ENCODE results near the gene MYH6. TPM values are rescaled to one million over a fixed set of nuclear protein-coding genes. Genes with fewer than 3 reads are reported as not detected.

Gene MYH6
- total and polyA plus RNA-seq, 3 donors from 2014 or later = 0.12 to 0.44 (median 0.39) TPM

DNA sequence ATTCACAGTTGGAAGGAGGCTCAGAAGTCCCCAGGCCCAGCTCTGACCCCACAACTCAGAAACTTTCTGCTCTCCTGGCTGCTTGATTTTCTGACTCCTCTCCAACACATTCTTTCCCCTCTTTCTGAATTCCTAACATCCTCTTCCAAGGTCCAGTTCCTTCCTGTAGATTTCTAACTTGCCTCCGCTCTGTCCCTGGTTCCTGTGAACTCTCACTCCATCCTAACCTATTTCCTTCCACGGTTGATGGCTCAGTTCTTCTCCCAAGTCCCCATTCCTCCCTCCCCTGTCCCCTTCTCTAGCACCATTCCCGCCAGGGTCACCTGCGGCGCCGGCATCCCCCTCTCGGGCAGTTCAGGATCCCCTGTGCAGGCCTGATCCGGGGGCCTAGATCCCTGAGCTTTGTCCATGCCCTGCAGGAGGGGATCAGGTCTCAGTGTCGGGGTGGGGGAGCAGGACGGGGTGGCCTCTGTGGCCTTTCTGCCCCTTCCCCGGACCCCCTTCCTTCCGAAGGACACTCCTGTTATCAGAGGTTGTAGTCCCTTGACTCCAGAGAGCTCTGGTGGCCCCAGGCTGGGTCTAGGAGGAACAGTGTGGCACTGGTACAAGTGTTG, 49.4 kb downstream of the MYH6 start:
- Histone ChIP-seq H3K36me3 (ENCODE audit: low read depth, missing control alignments) (no peaks in the 10 kb centered on the region), H3K27me3 (no peaks in the 10 kb centered on the region), H3K27ac (no peak overlapping the region), H3K9me3 (no peaks in the 10 kb centered on the region), H3K4me1 (peaks cover under 1% of the 10 kb centered on the region), H3K4me3 (no peak overlapping the region)
- DNase-seq = no peak
- WGBS, 2 donors = 71 to 83% methylated on average over 12 of the region's 12 CpGs
- TF ChIP-seq POLR2A (IDR thresholded peaks at IDR 0.05) = no peak
- TF ChIP-seq, protein P1, sequence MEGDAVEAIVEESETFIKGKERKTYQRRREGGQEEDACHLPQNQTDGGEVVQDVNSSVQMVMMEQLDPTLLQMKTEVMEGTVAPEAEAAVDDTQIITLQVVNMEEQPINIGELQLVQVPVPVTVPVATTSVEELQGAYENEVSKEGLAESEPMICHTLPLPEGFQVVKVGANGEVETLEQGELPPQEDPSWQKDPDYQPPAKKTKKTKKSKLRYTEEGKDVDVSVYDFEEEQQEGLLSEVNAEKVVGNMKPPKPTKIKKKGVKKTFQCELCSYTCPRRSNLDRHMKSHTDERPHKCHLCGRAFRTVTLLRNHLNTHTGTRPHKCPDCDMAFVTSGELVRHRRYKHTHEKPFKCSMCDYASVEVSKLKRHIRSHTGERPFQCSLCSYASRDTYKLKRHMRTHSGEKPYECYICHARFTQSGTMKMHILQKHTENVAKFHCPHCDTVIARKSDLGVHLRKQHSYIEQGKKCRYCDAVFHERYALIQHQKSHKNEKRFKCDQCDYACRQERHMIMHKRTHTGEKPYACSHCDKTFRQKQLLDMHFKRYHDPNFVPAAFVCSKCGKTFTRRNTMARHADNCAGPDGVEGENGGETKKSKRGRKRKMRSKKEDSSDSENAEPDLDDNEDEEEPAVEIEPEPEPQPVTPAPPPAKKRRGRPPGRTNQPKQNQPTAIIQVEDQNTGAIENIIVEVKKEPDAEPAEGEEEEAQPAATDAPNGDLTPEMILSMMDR (IDR thresholded peaks at IDR 0.05) = no peak
- intact Hi-C loops (cut with DNase I; ENCODE audit: low total_unique reads) = no loop called here

DNA sequence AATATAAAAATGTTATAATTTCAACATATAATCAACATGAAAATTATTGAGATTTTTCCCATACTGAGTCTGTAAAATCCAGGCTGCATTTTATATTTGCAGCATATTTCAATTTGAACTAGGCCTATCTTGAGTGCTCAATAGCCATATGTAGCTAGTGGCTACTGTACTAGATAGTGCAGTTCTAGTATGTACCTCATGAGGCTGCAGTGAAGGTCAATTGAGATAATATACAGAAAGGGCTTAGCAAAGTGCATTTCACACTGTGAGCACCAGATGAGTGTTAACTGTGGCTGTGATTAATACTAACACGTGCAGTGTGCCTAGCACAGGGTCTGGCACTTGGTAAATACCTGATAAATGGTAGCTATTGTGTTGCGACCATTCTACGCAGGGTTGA, 50.0 kb downstream of the MYH6 start:
- intact Hi-C loops (cut with DNase I; ENCODE audit: low total_unique reads) = no loop called here
- H3K36me3 ChIP-seq (ENCODE audit: low read depth, missing control alignments) = no peaks in the 10 kb centered on the region
- no peak for DNase-seq
- H3K27ac ChIP-seq = no peak overlapping the region
- no peak overlapping the region for H3K4me3 ChIP-seq
- no peaks in the 10 kb centered on the region for H3K4me1 ChIP-seq
- no peaks in the 10 kb centered on the region for H3K9me3 ChIP-seq
- no peak for TF ChIP-seq POLR2A (IDR thresholded peaks at IDR 0.05)
- TF ChIP-seq, protein P1 (IDR thresholded peaks at IDR 0.05) = no peak
- no peaks in the 10 kb centered on the region for H3K27me3 ChIP-seq
- 67 to 82% methylated on average over 3 of the region's 3 CpGs for WGBS, 2 donors

DNA sequence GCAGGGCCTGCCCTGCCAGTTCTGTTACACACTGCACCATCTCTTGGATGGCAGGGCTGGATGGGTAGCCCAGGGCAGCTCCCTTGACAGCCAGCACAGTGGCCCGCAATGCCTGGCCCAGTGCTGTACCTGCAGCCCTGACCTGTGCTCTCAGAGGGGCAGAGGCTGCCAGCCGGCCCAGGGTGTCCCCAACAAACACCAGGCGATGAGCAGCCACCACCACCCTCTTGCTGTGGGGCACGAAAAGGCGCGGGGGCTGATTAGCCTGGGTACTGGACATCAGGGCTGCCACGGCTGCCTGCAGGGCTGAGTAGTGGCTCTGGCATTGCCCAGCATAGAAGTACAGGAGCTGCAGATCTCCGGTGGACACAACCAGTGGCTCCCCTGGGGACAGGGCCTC, 50.8 kb downstream of the MYH6 start:
- intact Hi-C loops (cut with DNase I; ENCODE audit: low total_unique reads) = no loop called here
- 88% methylated on average over 3 to 8 of the region's 8 CpGs for WGBS, 2 donors
- H3K36me3 ChIP-seq (ENCODE audit: low read depth, missing control alignments) = no peaks in the 10 kb centered on the region
- no peak for DNase-seq
- TF ChIP-seq, protein P1 (IDR thresholded peaks at IDR 0.05) = no peak
- TF ChIP-seq POLR2A (IDR thresholded peaks at IDR 0.05) = no peak
- no peak overlapping the region for H3K4me3 ChIP-seq
- no peaks in the 10 kb centered on the region for H3K4me1 ChIP-seq
- H3K9me3 ChIP-seq = no peaks in the 10 kb centered on the region
- H3K27me3 ChIP-seq = no peaks in the 10 kb centered on the region
- no peak overlapping the region for H3K27ac ChIP-seq

DNA sequence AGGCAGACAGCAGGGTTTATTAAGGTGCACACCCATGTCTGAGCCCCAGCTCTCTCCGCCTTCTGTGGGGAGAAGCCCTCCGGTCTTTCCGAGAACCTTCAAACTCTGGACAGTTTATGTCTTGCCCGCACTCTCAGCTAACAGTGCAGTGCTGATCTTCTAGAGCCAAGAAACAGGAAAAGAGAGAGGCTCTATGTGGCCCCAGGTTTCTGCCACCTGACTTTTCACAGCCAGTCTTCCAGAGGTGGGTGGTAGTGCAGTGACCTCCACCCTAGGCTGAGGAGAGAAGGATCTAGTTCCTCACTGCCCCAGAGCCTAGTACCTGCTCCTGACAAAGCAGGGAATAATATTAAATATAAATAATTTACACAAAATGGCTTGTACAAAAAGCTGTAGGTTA, 51.4 kb downstream of the MYH6 start:
- intact Hi-C loops (cut with DNase I; ENCODE audit: low total_unique reads) = no loop called here

More for the DNA sequence above, 51.4 kb downstream of the MYH6 start:
- DNase-seq = no peak
- Histone ChIP-seq H3K27ac (no peak overlapping the region), H3K27me3 (no peaks in the 10 kb centered on the region), H3K36me3 (ENCODE audit: low read depth, missing control alignments) (no peaks in the 10 kb centered on the region), H3K9me3 (no peaks in the 10 kb centered on the region), H3K4me3 (no peak overlapping the region), H3K4me1 (peaks cover 3% of the 10 kb centered on the region)
- TF ChIP-seq POLR2A (IDR thresholded peaks at IDR 0.05) = no peak
- TF ChIP-seq, protein P1 (IDR thresholded peaks at IDR 0.05) = no peak
- 96 to 97% methylated on average over 4 of the region's 4 CpGs for whole genome bisulfite sequencing, 2 donors
